DMS79 treated with DMSO at 0.1 percent for 48 hours (cell line): Measurements from ENCODE around the gene CACNA1E.

Source experiments
- DNase-seq: peaks from one replicate; lab custom pipeline; 2025; lab: John Stamatoyannopoulos, UW

CACNA1E gene

DNA sequence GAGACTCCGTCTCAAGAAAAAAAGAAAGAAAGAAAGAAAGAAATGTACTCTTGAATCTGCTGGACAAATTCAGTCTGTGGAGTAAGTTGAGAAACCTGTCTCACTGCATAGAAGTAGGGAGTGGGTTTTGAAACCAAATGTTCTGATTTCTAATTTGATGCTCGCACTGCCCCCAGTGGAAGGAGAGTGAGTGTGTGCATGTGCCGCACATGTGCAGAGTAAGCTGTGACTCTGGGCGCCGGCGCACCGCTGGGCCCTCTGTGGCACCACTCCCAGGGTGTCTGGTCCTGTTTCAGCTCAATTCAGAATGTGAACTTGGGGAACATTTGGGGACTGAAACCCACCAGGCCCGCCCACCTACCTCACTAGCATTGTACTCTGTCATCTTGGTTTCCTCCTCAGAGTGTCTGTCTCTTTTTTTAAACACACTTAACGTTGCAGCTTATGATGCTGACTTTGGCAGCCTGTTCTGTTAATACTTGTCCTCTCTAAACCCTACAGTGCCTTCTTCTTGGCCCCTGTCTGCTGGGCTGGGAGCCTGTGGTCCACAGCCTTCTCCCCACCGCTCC lies 104.6 kb downstream of the CACNA1E start:
- no peak for DNase-seq

DNA sequence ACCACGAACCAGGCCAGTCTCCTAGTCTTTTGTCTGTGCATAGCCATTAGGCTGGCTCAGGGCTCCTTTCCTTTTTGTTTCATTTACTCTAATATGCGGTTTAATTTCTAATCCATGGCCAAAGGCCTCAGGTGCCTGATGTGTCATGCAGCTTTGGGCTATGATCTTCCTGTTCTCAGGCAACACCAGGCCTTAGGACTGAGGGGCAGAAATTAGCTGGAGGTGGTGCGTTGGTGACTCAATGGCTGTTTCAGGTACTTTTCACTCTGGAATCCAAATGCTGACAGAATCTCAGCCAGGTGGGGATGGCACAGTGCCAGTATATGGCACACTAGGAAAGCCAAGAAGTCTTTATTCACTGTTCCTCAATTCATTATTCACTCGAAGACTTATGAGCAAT lies 105.3 kb downstream of the CACNA1E start:
- DNase-seq = no peak

DNA sequence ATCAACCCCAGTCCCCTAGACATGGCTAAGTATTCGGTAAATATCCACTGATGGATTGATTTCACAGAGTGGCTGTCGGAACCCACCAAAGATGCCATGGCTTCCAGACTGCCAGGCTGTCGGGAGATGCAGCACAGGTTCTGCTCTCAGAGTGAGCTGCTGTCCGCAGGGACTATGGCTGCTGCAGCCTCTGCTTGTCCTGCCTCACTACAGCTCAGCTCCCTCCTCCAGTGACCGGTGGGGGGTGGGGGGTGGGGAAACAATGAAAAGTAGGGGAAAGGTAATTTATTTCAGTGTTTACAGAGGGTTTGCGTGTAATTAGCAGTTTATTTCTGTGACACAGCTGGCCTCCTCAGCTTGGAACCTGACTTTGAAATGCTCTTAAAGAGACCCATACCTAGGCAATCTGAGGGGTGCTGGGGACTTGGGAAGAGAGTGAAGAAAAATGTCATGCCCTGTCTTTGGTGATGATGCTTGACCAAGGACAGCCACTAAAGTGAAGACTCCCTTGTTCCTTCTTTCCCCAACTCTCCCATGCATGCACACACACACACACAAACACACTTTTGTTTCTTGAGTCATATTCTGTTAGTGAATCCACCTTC lies 109.0 kb downstream of the CACNA1E start:
- no peak for DNase-seq

- DNase-seq = no peak
These were observed 109.7 kb downstream of the CACNA1E start for GRCh38 chr1:181593042-181593441.

DNA sequence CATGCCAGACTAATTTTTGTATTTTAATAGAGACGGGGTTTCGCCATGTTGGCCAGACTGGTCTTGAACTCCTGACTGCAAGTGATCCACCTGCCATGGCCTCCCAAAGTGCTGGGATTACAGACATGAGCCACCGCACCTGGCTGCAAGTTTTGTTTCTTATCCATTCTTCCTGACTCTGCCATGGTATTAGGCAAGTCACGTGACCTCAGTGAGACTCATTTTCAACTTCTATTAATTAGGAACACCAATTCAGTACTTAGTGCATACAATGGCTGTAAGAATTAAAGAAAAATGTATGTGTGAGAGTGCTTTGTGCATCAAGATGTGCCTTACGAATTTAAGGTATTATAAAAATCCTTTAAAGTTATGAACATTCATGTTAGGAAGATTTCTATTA lies 111.2 kb downstream of the CACNA1E start:
- no peak for DNase-seq

DNA sequence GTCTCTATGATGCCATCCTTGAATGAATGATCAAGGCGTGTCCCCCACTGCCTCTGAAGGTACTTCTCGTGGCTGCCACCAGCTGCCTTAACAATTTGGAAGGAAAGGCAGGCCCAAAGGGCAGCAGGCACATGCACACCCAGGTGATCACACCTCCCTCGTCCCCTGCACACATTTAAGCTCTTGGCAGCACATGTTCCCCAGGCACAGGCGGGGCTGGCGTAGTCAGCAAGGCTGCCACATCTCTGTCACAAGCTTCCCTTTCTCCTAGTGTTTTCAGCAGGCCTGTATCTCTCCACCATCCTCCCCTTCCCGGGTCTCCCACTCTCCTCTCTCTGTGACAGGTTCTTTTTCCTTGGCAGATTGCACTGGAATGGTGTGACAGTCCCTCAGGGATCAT lies 111.9 kb downstream of the CACNA1E start:
- no peak for DNase-seq

GRCh38 chr1:181601186-181601950 lies 118.1 kb downstream of the CACNA1E start:
- DNase-seq = no peak

GRCh38 chr1:181603735-181604410 lies 120.6 kb downstream of the CACNA1E start:
- no peak for DNase-seq

GRCh38 chr1:181604482-181605249 lies 121.3 kb downstream of the CACNA1E start:
- DNase-seq = peak; percentile 65

- no peak for DNase-seq
These were observed 124.2 kb downstream of the CACNA1E start for GRCh38 chr1:181607524-181607923.

GRCh38 chr1:181608386-181608785 lies 125.1 kb downstream of the CACNA1E start:
- no peak for DNase-seq

GRCh38 chr1:181608948-181609347 lies 125.6 kb downstream of the CACNA1E start:
- no peak for DNase-seq

GRCh38 chr1:181612100-181612499 lies 128.8 kb downstream of the CACNA1E start:
- no peak for DNase-seq

DNA sequence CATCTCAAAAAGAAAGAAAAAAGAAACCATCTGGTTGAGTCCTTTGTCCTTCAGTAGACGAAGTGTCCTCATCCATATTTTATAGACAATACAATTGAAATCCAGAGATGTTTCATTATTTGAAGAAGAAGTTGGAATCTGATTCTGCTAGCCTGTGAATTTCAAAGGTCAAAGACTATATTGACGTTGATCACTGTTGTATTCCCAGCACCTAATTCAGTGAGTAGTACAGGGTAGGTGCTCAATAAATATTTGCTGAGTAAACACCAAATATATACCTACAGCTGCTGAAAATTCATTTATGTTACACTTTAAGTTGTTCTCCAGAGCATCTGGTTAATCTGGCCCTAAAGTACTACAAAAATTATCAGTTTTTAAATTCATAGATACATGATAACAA lies 135.2 kb downstream of the CACNA1E start:
- DNase-seq = no peak

- DNase-seq = no peak
These were observed 136.9 kb downstream of the CACNA1E start for GRCh38 chr1:181620183-181620582.

- no peak for DNase-seq
These were observed 140.5 kb downstream of the CACNA1E start for GRCh38 chr1:181623850-181624249.

GRCh38 chr1:181626279-181626938 lies 143.1 kb downstream of the CACNA1E start:
- DNase-seq = no peak

DNA sequence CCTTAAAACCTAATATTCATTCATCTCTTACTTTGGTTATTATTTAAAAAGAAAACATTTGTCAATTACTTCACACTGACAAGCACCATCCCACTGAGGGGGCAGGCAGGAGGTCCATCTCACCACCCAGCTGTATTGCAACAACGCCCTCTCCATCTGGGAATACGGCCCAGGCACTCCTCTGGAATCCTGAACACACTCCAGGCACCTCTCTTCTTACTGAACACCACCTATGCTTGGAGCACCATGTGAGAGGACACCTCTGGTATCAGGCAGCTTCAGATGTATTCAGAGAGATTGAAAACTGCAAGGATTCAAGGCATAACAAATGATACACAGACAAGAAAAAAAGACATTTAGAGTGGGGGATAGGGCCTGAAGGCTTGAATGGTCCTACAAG lies 147.1 kb downstream of the CACNA1E start:
- DNase-seq = no peak

DNA sequence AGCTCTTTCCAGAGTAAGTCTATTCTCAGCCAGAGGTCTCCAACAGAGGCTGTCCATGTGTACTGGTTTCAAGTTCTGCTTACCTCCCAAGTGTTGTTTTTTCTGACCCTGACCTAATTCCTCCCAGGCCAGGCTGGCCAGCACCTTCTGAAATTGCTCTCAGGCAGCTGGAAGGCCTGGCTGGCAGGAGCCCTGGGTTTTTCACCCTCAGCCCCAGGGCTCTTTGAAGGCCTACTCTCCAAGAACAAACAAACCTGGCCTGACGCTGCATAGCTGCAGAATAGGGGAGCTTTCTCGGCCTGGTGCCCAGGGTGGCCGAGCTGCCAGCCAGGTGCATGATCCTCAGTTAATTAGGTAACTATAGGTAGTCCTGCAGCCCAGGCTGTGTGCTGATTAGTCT lies 147.5 kb downstream of the CACNA1E start:
- no peak for DNase-seq

GRCh38 chr1:181632492-181632891 lies 149.2 kb downstream of the CACNA1E start:
- DNase-seq = no peak

- DNase-seq = no peak
These were observed 149.6 kb downstream of the CACNA1E start for GRCh38 chr1:181632960-181633359.

GRCh38 chr1:181635110-181635509 lies 151.8 kb downstream of the CACNA1E start:
- DNase-seq = no peak
